HK-2 (cell line): ENCODE measurements around the gene IPO11.

Experiments used
- DNase-seq: peaks from one replicate; pipeline ENCODE4 v3.0.0-alpha.2; 2018; ENCODE audit not compliant: unreplicated experiment

IPO11 gene

GRCh38 chr5:62412549-62413329 lies at the start of gene IPO11:
Gene IPO11 (plus strand): TSS chr5:62412763. CDS start chr5:62437280, 24,517 bp downstream.
- DNase-seq: peak; percentile 93

GRCh38 chr5:62369039-62369438 lies 43.5 kb upstream of the IPO11 start:
- no peak for DNase-seq

- no peak for DNase-seq
These were observed 41.2 kb upstream of the IPO11 start for GRCh38 chr5:62371409-62371808.

- DNase-seq: no peak
These were observed 40.0 kb upstream of the IPO11 start for GRCh38 chr5:62372600-62372999.

GRCh38 chr5:62373382-62373781 lies 39.2 kb upstream of the IPO11 start:
- DNase-seq: no peak

- DNase-seq: no peak
These were observed 38.5 kb upstream of the IPO11 start for GRCh38 chr5:62374090-62374489.

- no peak for DNase-seq
These were observed 36.9 kb upstream of the IPO11 start for GRCh38 chr5:62375627-62376026.

- no peak for DNase-seq
These were observed 36.5 kb upstream of the IPO11 start for GRCh38 chr5:62376064-62376463.

- no peak for DNase-seq
These were observed 27.4 kb upstream of the IPO11 start for GRCh38 chr5:62385131-62385530.

GRCh38 chr5:62385816-62386400 lies 26.7 kb upstream of the IPO11 start:
- DNase-seq: no peak

- no peak for DNase-seq
These were observed 25.7 kb upstream of the IPO11 start for GRCh38 chr5:62386824-62387223.

GRCh38 chr5:62395210-62395950 lies 17.2 kb upstream of the IPO11 start:
- no peak for DNase-seq

- DNase-seq: peak; percentile 91
These were observed 8.9 kb upstream of the IPO11 start, which contains the start of gene DIMT1 for GRCh38 chr5:62403411-62404250. Gene DIMT1 (minus strand): TSS chr5:62403905. CDS start chr5:62403772, 133 bp downstream.

- no peak for DNase-seq
These were observed 1.1 kb downstream of the IPO11 start for GRCh38 chr5:62413711-62414110.

GRCh38 chr5:62418462-62419076 lies 6.0 kb downstream of the IPO11 start:
- DNase-seq: no peak

- no peak for DNase-seq
These were observed 7.0 kb downstream of the IPO11 start for GRCh38 chr5:62419609-62420008.

- no peak for DNase-seq
These were observed 8.9 kb downstream of the IPO11 start for GRCh38 chr5:62421414-62421813.

GRCh38 chr5:62424763-62425162 lies 12.2 kb downstream of the IPO11 start:
- DNase-seq: no peak

GRCh38 chr5:62431735-62432620 lies 19.4 kb downstream of the IPO11 start:
- no peak for DNase-seq

- no peak for DNase-seq
These were observed 20.1 kb downstream of the IPO11 start for GRCh38 chr5:62432621-62433064.
